Keratinocyte (primary cell): ENCODE results near the gene PPM1M. TPM values are rescaled to one million over a fixed set of nuclear protein-coding genes. Genes with fewer than 3 reads are reported as not detected.

Experiments used
- DNase-seq: peaks from one replicate; pipeline ENCODE4 v3.0.0-alpha.2; 2011; ENCODE audit warnings: low read depth, missing footprints, low spot score
- FAIRE-seq: peaks from 2 replicates; lab custom pipeline; 2011; peaks lifted over from hg19 to GRCh38; lab: Jason Lieb, UNC
- H2AFZ ChIP-seq: 2 replicates; pipeline ENCODE4 v1.6.0; 2012; ENCODE audit warnings: low read length, control low read depth, inconsistent platforms; ENCODE audit not compliant: control insufficient read depth
- H3K27ac ChIP-seq: 2 replicates; pipeline ENCODE4 v1.5.1; 2011; ENCODE audit warnings: low read length; ENCODE audit not compliant: control insufficient read depth, insufficient read depth
- H3K27me3 ChIP-seq: 3 replicates; pipeline ENCODE4 v1.6.0; 2011; ENCODE audit warnings: low read length; ENCODE audit not compliant: control insufficient read depth, insufficient read depth; ENCODE audit errors: extremely low read depth
- H3K36me3 ChIP-seq, 2 experiments: 2 replicates in 1 of 2; 3 replicates in 1 of 2; pipeline ENCODE4 v1.5.1; 2011; ENCODE audit warnings: low read length in 2 of 2, mild to moderate bottlenecking in 1 of 2; ENCODE audit not compliant: control insufficient read depth in 2 of 2, insufficient read depth in 2 of 2; ENCODE audit errors: extremely low read depth in 1 of 2
- H3K4me1 ChIP-seq: 3 replicates; pipeline ENCODE4 v1.5.1; 2011; ENCODE audit warnings: low read length; ENCODE audit not compliant: control insufficient read depth, insufficient read depth; ENCODE audit errors: extremely low read depth
- H3K4me2 ChIP-seq: 3 replicates; pipeline ENCODE4 v1.6.0; 2011; ENCODE audit warnings: low read depth, low read length; ENCODE audit not compliant: control insufficient read depth, insufficient read depth; ENCODE audit errors: extremely low read depth
- H3K4me3 ChIP-seq, 3 experiments: fragments of 200-600 bp in 1 of 3; sonication (generic) in 1 of 3; 2 replicates in 2 of 3; 3 replicates in 1 of 3; pipeline ENCODE4 v1.5.1; 2011 to 2016; ENCODE audit warnings: low read length in 3 of 3, mild to moderate bottlenecking in 3 of 3, control low read depth in 2 of 3, inconsistent platforms in 1 of 3, low read depth in 1 of 3, mixed read lengths in 1 of 3, mixed run types in 1 of 3, moderate library complexity in 1 of 3; ENCODE audit not compliant: control insufficient read depth in 2 of 3, insufficient read depth in 2 of 3; ENCODE audit errors: extremely low read depth in 1 of 3
- H3K79me2 ChIP-seq: 2 replicates; pipeline ENCODE4 v1.6.0; 2012; ENCODE audit warnings: low read length; ENCODE audit not compliant: control insufficient read depth, insufficient read depth
- H3K9ac ChIP-seq: 3 replicates; pipeline ENCODE4 v1.6.0; 2011; ENCODE audit warnings: low read length; ENCODE audit not compliant: control insufficient read depth, insufficient read depth; ENCODE audit errors: extremely low read depth
- H3K9me1 ChIP-seq: 3 replicates; pipeline ENCODE4 v1.6.0; 2011; ENCODE audit warnings: low read length; ENCODE audit not compliant: control insufficient read depth, insufficient read depth; ENCODE audit errors: extremely low read depth
- H3K9me3 ChIP-seq: 2 replicates; pipeline ENCODE4 v1.5.1; 2012; ENCODE audit warnings: low read depth, low read length; ENCODE audit not compliant: control insufficient read depth
- H4K20me1 ChIP-seq: 3 replicates; pipeline ENCODE4 v1.6.0; 2011; ENCODE audit warnings: low read length; ENCODE audit not compliant: control insufficient read depth, insufficient read depth; ENCODE audit errors: extremely low read depth
- CTCF ChIP-seq, 3 experiments: IDR thresholded peaks in 1 of 3; conservative IDR thresholded peaks in 1 of 3; optimal IDR thresholded peaks in 1 of 3; 2 replicates in 2 of 3; 3 replicates in 1 of 3; pipeline versions ENCODE3 to v1.5.1; 2011; ENCODE audit warnings: low read length in 3 of 3, mild to moderate bottlenecking in 3 of 3, moderate library complexity in 2 of 3, control low read depth in 1 of 3, inconsistent platforms in 1 of 3; ENCODE audit not compliant: insufficient read depth in 2 of 3; ENCODE audit errors: extremely low read depth in 1 of 3
- EZH2 ChIP-seq: IDR thresholded peaks from one replicate; pipeline ENCODE4 v1.6.1; 2012; ENCODE audit warnings: inconsistent platforms, mild to moderate bottlenecking, low read length, moderate library complexity
- dilution Hi-C: fragments of 300-500 bp; cut with MboI; formaldehyde crosslinking; loops from one replicate; pipeline ENCODE4 v1.7.0; 2020; ENCODE audit warnings: low sequenced_read_pairs; ENCODE audit not compliant: extremely low pct_ligation_motif_present
- polyA plus RNA-seq, 5 experiments: library from polyadenylated mRNA; depleted of rRNA in 3 of 5; stranded (reverse) in 3 of 5; stranded (forward) in 1 of 5; unstranded in 1 of 5; fragments of >200 nt; gene quantifications; 1 replicate in 1 of 5; 2 replicates in 3 of 5; 3 replicates in 1 of 5; pipeline versions ENCODE4 v1.2.1 to v1.2.3, GENCODE V29; 2011 to 2012; ENCODE audit warnings: missing spikeins in 2 of 5, low read depth in 1 of 5, low replicate concordance in 1 of 5

The PPM1M gene
- polyA plus RNA-seq, 1 donor (not counting 4 experiments of a cell fraction or from before 2014, with no cell fraction given) = 6.4 TPM

- DNase-seq (no peak), FAIRE-seq (no peak)
- TF ChIP-seq CTCF (optimal IDR thresholded peaks at IDR 0.05 in 1 of 3, IDR thresholded peaks at IDR 0.05 in 1 of 3, conservative IDR thresholded peaks at IDR 0.05 in 1 of 3; ENCODE audit: extremely low read depth in 1 of 3, insufficient read depth in 2 of 3, low read length in 3 of 3) = no peak
- TF ChIP-seq EZH2 = no peak
- Histone ChIP-seq H3K36me3 (peaks cover 1 to 11% of the 10 kb centered on the region in 2 experiments), H2AFZ (no peak overlapping the region), H3K9me3 (no peaks in the 10 kb centered on the region), H3K9me1 (no peaks in the 10 kb centered on the region), H3K4me3 (peak overlapping the region; percentile 80 to 95 (median 86)), H3K9ac (peak overlapping the region; percentile 98), H3K27ac (peak overlapping the region; percentile 93), H3K27me3 (no peaks in the 10 kb centered on the region), H3K79me2 (peaks cover 59% of the 10 kb centered on the region), H4K20me1 (peaks cover 7% of the 10 kb centered on the region), H3K4me1 (peaks cover 19% of the 10 kb centered on the region), H3K4me2 (peak overlapping the region; percentile 98)
- dilution Hi-C loops = no loop called here
Measured at GRCh38 chr3:52277071-52277964, 31.8 kb downstream of the PPM1M start.

- H3K4me3 ChIP-seq = peak overlapping the region; percentile 80 to 95 (median 86)
- peaks cover 2% of the 10 kb centered on the region for H4K20me1 ChIP-seq
- TF ChIP-seq CTCF (optimal IDR thresholded peaks at IDR 0.05 in 1 of 3, IDR thresholded peaks at IDR 0.05 in 1 of 3, conservative IDR thresholded peaks at IDR 0.05 in 1 of 3; ENCODE audit: extremely low read depth in 1 of 3, insufficient read depth in 2 of 3, low read length in 3 of 3) = peak in 2 of 3 experiments; percentile 20 to 57
- no peak for TF ChIP-seq EZH2
- peaks cover 1 to 11% of the 10 kb centered on the region in 2 experiments for H3K36me3 ChIP-seq
- no peak for DNase-seq
- H3K4me2 ChIP-seq = peak overlapping the region; percentile 98
- peak overlapping the region; percentile 98 for H3K9ac ChIP-seq
- no peak for FAIRE-seq
- dilution Hi-C loops = no loop called here
- H3K4me1 ChIP-seq = peaks cover 19% of the 10 kb centered on the region
- peaks cover 52% of the 10 kb centered on the region for H3K79me2 ChIP-seq
- H3K27me3 ChIP-seq = no peaks in the 10 kb centered on the region
- H3K9me3 ChIP-seq = no peaks in the 10 kb centered on the region
- H3K9me1 ChIP-seq = no peaks in the 10 kb centered on the region
- peak overlapping the region; percentile 93 for H3K27ac ChIP-seq
- peak overlapping the region; percentile 93 for H2AFZ ChIP-seq
Measured at GRCh38 chr3:52277972-52278509, 32.5 kb downstream of the PPM1M start.
